Measurements from ENCODE around the gene C5orf52. TPM values are rescaled to one million over a fixed set of nuclear protein-coding genes. Genes with fewer than 3 reads are reported as not detected.
"Not testable (repeated sequence)": the region's sequence is repeated elsewhere in the genome, so short reads cannot be mapped to it uniquely, and the experiment has no call there.

Gene C5orf52
- total RNA-seq, 1 donor = not detected

DNA sequence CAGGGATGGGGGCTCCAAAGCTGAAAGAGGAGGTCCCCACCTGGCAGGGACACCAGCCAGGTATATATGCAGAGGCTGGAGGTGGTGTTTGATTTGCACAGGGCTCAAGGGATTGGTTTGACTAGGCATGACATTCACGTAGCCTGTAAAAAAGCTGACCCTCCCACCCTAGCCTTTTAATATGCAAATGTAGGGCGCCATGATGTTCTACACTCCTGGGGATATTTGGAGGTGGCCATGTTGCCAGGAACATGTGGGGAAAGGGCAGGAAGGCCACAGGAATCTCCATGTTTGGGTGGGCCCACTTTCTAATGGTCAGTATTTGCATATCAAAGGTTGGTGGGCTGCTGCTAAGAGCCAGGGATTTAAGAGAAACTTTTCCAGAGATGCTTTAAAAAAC, 47.9 kb downstream of the C5orf52 start:
- Histone ChIP-seq H2AFZ (ENCODE audit: low read length) (no peak overlapping the region), H3K79me2 (ENCODE audit: insufficient read depth, low read length) (no peaks in the 10 kb centered on the region), H3K27ac (ENCODE audit: low read depth, low read length) (no peak overlapping the region), H3K4me3 (ENCODE audit: insufficient read depth, low read length) (no peak overlapping the region), H3K4me2 (ENCODE audit: insufficient read depth, low read length) (no peak overlapping the region), H4K20me1 (ENCODE audit: insufficient read depth, low read length) (no peaks in the 10 kb centered on the region), H3K27me3 (ENCODE audit: insufficient read depth, low read length) (no peaks in the 10 kb centered on the region), H3K36me3 (ENCODE audit: insufficient read depth, low read length) (no peaks in the 10 kb centered on the region), H3K9me3 (ENCODE audit: low read depth, low read length) (no peaks in the 10 kb centered on the region), H3K4me1 (ENCODE audit: insufficient read depth, low read length) (peaks cover 5% of the 10 kb centered on the region)
- DNase-seq (ENCODE audit: insufficient read length, low spot score, missing footprints) = no peak
- TF ChIP-seq CTCF (IDR thresholded peaks at IDR 0.05; ENCODE audit: extremely low read depth, low read depth, low read length) = no peak

DNA sequence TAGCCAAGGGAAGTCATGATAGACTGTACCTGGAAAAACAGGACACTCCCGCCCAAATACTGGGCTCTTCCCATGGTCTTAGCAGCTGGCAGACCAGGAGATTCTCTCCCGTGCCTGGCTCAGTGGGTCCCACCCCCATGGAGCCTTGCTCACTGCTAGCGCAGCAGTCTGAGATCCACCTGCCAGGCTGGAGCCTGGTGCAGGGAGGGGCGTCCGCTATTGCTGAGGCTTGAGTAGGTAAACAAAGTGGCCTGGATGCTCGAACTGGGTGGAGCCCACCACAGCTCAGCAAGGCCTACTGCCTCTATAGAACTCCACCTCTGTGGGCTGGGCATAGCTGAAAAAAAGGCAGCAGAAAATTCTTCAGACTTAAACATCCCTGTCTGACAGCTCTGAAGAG, 49.8 kb downstream of the C5orf52 start:
- Histone ChIP-seq H3K4me3 (ENCODE audit: insufficient read depth, low read length) (no peak overlapping the region), H2AFZ (ENCODE audit: low read length) (no peak overlapping the region), H3K9me3 (ENCODE audit: low read depth, low read length) (no peaks in the 10 kb centered on the region), H3K4me1 (ENCODE audit: insufficient read depth, low read length) (peaks cover 2% of the 10 kb centered on the region), H3K27ac (ENCODE audit: low read depth, low read length) (no peak overlapping the region), H3K36me3 (ENCODE audit: insufficient read depth, low read length) (no peaks in the 10 kb centered on the region), H3K27me3 (ENCODE audit: insufficient read depth, low read length) (no peaks in the 10 kb centered on the region), H4K20me1 (ENCODE audit: insufficient read depth, low read length) (no peaks in the 10 kb centered on the region), H3K79me2 (ENCODE audit: insufficient read depth, low read length) (no peaks in the 10 kb centered on the region), H3K4me2 (ENCODE audit: insufficient read depth, low read length) (no peak overlapping the region)
- TF ChIP-seq CTCF (IDR thresholded peaks at IDR 0.05; ENCODE audit: extremely low read depth, low read depth, low read length) = no peak
- no peak for DNase-seq (ENCODE audit: insufficient read length, low spot score, missing footprints)

GRCh38 chr5:157722895-157723294, 51.6 kb downstream of the C5orf52 start:
- not testable (repeated sequence) for H3K4me2 ChIP-seq (ENCODE audit: insufficient read depth, low read length); H3K4me3 ChIP-seq (ENCODE audit: insufficient read depth, low read length); H3K27me3 ChIP-seq (ENCODE audit: insufficient read depth, low read length); H3K9me3 ChIP-seq (ENCODE audit: low read depth, low read length); DNase-seq (ENCODE audit: insufficient read length, low spot score, missing footprints); H3K27ac ChIP-seq (ENCODE audit: low read depth, low read length); H3K36me3 ChIP-seq (ENCODE audit: insufficient read depth, low read length); H2AFZ ChIP-seq (ENCODE audit: low read length); H3K4me1 ChIP-seq (ENCODE audit: insufficient read depth, low read length); H3K79me2 ChIP-seq (ENCODE audit: insufficient read depth, low read length); H4K20me1 ChIP-seq (ENCODE audit: insufficient read depth, low read length)

DNA sequence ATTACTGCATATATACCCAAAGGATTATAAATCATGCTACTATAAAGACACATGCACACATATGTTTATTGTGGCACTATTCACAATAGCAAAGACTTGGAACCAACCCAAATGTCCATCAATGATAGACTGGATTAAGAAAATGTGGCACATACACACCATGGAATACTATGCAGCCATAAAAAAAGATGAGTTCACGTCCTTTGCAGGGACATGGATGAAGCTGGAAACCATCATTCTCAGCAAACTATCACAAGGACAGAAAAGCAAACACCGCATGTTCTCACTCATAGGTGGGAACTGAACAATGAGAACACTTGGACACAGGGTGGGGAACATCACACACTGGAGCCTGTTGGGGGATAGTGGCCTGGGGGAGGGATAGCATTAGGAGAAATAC, 55.3 kb downstream of the C5orf52 start:
- H3K4me2 ChIP-seq (ENCODE audit: insufficient read depth, low read length); H3K36me3 ChIP-seq (ENCODE audit: insufficient read depth, low read length); H3K4me1 ChIP-seq (ENCODE audit: insufficient read depth, low read length); DNase-seq (ENCODE audit: insufficient read length, low spot score, missing footprints); H3K79me2 ChIP-seq (ENCODE audit: insufficient read depth, low read length); H4K20me1 ChIP-seq (ENCODE audit: insufficient read depth, low read length); H3K27me3 ChIP-seq (ENCODE audit: insufficient read depth, low read length); H2AFZ ChIP-seq (ENCODE audit: low read length); H3K9me3 ChIP-seq (ENCODE audit: low read depth, low read length); H3K4me3 ChIP-seq (ENCODE audit: insufficient read depth, low read length); H3K27ac ChIP-seq (ENCODE audit: low read depth, low read length): not testable (repeated sequence)

DNA sequence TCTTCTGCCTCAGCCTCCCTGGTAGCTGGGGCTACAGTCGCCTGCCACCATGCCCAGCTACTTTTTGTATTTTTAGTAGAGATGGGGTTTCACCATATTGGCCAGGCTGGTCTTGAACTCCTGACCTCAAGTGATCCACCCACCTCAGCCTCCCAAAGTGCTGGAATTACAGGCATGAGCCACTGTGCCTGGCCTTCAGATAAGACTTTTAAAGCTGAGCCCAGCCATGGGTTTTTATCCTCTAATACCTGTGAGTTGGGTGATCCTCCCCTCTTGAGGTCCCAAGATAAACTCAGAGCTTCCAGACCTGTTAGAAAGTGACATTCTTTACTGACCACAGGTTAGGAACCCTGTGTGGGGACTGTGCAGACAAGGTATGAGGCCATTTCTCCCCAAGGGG, 56.5 kb downstream of the C5orf52 start:
- H3K9me3 ChIP-seq (ENCODE audit: low read depth, low read length); H3K4me3 ChIP-seq (ENCODE audit: insufficient read depth, low read length); H4K20me1 ChIP-seq (ENCODE audit: insufficient read depth, low read length); H3K27ac ChIP-seq (ENCODE audit: low read depth, low read length); H3K4me2 ChIP-seq (ENCODE audit: insufficient read depth, low read length); DNase-seq (ENCODE audit: insufficient read length, low spot score, missing footprints); H2AFZ ChIP-seq (ENCODE audit: low read length); H3K36me3 ChIP-seq (ENCODE audit: insufficient read depth, low read length); H3K79me2 ChIP-seq (ENCODE audit: insufficient read depth, low read length); H3K27me3 ChIP-seq (ENCODE audit: insufficient read depth, low read length): not testable (repeated sequence)
- H3K4me1 ChIP-seq (ENCODE audit: insufficient read depth, low read length) = peaks cover 10% of the 10 kb centered on the region

Other genes with a start within 250 kb of the C5orf52 start
- 0.36 TPM in 1 of 2 replicates, not detected in the other for gene NIPAL4, start 211.3 kb upstream of the C5orf52 start, total RNA-seq
- 12.1 and 14.5 TPM in 2 replicates for gene ADAM19, start 95.8 kb upstream of the C5orf52 start, total RNA-seq
- gene SOX30, start 19.1 kb upstream of the C5orf52 start, total RNA-seq = under 0.01 TPM in 2 replicates
- 27.9 and 30.6 TPM in 2 replicates for gene THG1L, start 59.9 kb downstream of the C5orf52 start, total RNA-seq
- 4.4 and 4.7 TPM in 2 replicates for gene LSM11, start 72.2 kb downstream of the C5orf52 start, total RNA-seq
- gene CLINT1, start 187.6 kb downstream of the C5orf52 start, total RNA-seq = 85.4 and 85.5 TPM in 2 replicates

Measured in osteoblast (primary cell).